ENCODE measurements around the gene PRKCH.

PRKCH gene

DNA sequence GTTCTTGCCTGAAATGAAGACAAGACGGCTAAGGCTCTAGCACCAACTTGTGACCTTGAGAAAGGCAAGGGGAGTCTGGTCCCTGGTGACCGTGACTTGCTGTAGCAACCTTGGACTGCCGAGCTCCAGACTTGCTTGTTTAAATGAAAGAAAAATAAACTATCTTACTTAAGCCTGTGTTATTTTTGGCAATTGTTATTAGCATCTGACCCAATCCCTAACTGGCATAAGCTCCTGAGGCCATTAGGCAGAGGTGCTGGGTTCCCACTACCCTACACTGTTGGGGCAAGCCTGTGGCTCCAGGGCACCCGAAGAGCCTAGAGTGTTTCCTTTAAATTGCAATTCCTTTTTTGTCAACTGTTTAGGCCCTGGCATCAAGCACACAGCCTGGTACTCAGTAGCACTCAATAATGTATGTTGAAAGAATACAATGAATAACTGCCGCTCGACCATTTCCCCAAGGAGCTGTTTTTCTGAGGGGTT, 267.1 kb downstream of the PRKCH start:
- H3K9ac ChIP-seq (ENCODE audit: low read length) = no peak overlapping the region
- no peak overlapping the region for H3K23ac ChIP-seq (ENCODE audit: low read length)
- no peak overlapping the region for H2AK5ac ChIP-seq (ENCODE audit: low read length)
- H3K4me2 ChIP-seq (ENCODE audit: low read length) = no peak overlapping the region
- no peak overlapping the region for H3K4ac ChIP-seq (ENCODE audit: low read depth, low read length)
- H3K27ac ChIP-seq (ENCODE audit: low read depth, low read length) = no peak overlapping the region
- H3K18ac ChIP-seq (ENCODE audit: low read length) = no peak overlapping the region
- DNase-seq = no peak
- H4K8ac ChIP-seq (ENCODE audit: low read depth, low read length) = no peak overlapping the region
- WGBS (ENCODE audit: extremely low coverage, insufficient coverage, low lambda C conversion rate) = no CpG with 5 or more reads among the region's 6 CpGs
- H2BK15ac ChIP-seq (replicated peaks; ENCODE audit: low read depth) = no peak overlapping the region
- H3K56ac ChIP-seq (ENCODE audit: low read length) = no peak overlapping the region
- H3K4me3 ChIP-seq (ENCODE audit: low read length) = no peak overlapping the region
- H2BK5ac ChIP-seq (ENCODE audit: low read length) = no peak overlapping the region
- no peak overlapping the region for H2BK120ac ChIP-seq (ENCODE audit: low read depth, low read length)
- H3K79me2 ChIP-seq (ENCODE audit: control insufficient read depth, insufficient read depth, low read length) = no peaks in the 10 kb centered on the region
- H3K79me1 ChIP-seq (ENCODE audit: low read length) = no peaks in the 10 kb centered on the region
- H3K36me3 ChIP-seq (ENCODE audit: control insufficient read depth, insufficient read depth, low read length) = no peaks in the 10 kb centered on the region
- no peaks in the 10 kb centered on the region for H3K27me3 ChIP-seq (ENCODE audit: insufficient read depth, low read length, poor library complexity)
- peaks cover 2% of the 10 kb centered on the region for H3K4me1 ChIP-seq (ENCODE audit: control insufficient read depth, low read depth, low read length)
- H4K5ac ChIP-seq (ENCODE audit: low read length) = no peak overlapping the region

DNA sequence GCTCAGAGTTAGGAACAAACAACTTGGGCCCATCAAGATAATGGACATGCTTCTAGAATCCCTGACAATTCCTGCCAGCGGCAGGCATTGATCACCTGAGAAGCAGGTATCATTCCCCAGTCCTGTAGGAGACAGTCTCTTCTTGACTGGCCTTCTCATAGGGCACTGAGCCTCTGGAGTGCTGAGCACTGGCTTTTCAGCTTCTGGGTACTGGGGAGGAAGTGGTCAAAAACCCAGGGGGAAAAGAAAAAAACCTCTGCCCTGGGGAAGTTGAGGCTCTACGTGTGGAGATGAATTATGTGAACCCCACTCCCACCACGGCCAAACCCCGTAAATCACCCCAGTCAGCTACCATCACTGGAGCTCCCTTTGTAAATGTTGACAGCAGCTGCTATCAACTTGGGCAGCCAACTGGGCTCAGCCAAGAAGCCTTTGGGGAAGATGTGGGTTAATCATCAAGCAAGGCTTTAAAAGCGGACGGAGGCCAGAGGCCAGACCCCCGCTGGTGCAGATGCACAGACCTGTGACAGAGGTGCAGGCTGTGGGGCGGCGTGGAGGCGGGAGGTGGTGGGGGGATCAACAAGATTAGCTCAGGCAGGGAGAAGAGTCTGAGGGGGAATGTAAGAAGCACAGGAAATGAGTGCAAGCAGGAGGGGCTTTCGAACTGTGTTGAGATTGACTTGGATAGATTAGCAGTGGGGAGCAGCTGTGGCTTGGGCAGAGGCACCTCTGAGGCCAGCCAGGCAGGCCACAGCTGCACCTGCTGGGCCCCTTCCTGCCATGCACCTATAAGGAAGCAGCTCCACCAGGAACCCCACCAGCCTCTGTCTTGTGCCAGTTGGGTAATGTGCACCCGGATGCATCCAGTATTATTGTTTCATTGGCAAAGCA, 268.6 kb downstream of the PRKCH start:
- H3K18ac ChIP-seq (ENCODE audit: low read length) = no peak overlapping the region
- no peaks in the 10 kb centered on the region for H3K79me1 ChIP-seq (ENCODE audit: low read length)
- no peak overlapping the region for H3K9ac ChIP-seq (ENCODE audit: low read length)
- no peak overlapping the region for H2BK15ac ChIP-seq (replicated peaks; ENCODE audit: low read depth)
- H3K4me2 ChIP-seq (ENCODE audit: low read length) = no peak overlapping the region
- H2BK120ac ChIP-seq (ENCODE audit: low read depth, low read length) = no peak overlapping the region
- H3K27ac ChIP-seq (ENCODE audit: low read depth, low read length) = no peak overlapping the region
- no CpG with 5 or more reads among the region's 12 CpGs for WGBS (ENCODE audit: extremely low coverage, insufficient coverage, low lambda C conversion rate)
- H3K27me3 ChIP-seq (ENCODE audit: insufficient read depth, low read length, poor library complexity) = no peaks in the 10 kb centered on the region
- no peaks in the 10 kb centered on the region for H3K79me2 ChIP-seq (ENCODE audit: control insufficient read depth, insufficient read depth, low read length)
- H3K4me1 ChIP-seq (ENCODE audit: control insufficient read depth, low read depth, low read length) = peaks cover 2% of the 10 kb centered on the region
- H3K4ac ChIP-seq (ENCODE audit: low read depth, low read length) = no peak overlapping the region
- no peak overlapping the region for H2BK5ac ChIP-seq (ENCODE audit: low read length)
- H3K4me3 ChIP-seq (ENCODE audit: low read length) = no peak overlapping the region
- DNase-seq = no peak
- H3K36me3 ChIP-seq (ENCODE audit: control insufficient read depth, insufficient read depth, low read length) = no peaks in the 10 kb centered on the region
- no peak overlapping the region for H2AK5ac ChIP-seq (ENCODE audit: low read length)
- H3K23ac ChIP-seq (ENCODE audit: low read length) = no peak overlapping the region
- H3K56ac ChIP-seq (ENCODE audit: low read length) = no peak overlapping the region
- no peak overlapping the region for H4K8ac ChIP-seq (ENCODE audit: low read depth, low read length)
- no peak overlapping the region for H4K5ac ChIP-seq (ENCODE audit: low read length)

DNA sequence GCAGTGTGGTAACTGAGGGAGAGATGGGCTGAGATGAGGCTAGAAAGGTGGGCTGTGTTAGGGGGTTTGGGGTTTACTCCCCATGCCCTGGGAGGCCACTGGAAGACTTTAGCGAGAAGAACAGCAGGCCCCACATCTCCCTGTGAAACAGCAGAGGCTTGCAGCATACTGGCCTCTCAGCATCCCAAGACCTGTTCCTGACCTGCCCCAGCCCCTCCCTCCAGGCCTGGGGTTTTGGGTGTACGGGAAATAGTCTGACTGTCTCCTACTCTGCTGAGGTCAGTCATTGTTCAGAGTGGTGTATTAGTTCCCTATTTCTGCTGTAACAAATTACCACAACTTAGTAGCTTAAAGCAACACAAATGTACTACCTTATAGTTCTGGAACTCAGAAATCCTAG, 270.5 kb downstream of the PRKCH start:
- Histone ChIP-seq H2AK5ac (ENCODE audit: low read length) (no peak overlapping the region), H3K4ac (ENCODE audit: low read depth, low read length) (no peak overlapping the region), H3K79me1 (ENCODE audit: low read length) (no peaks in the 10 kb centered on the region), H3K9ac (ENCODE audit: low read length) (no peak overlapping the region), H2BK15ac (replicated peaks; ENCODE audit: low read depth) (no peak overlapping the region), H3K4me1 (ENCODE audit: control insufficient read depth, low read depth, low read length) (peaks cover 2% of the 10 kb centered on the region), H3K36me3 (ENCODE audit: control insufficient read depth, insufficient read depth, low read length) (no peaks in the 10 kb centered on the region), H2BK120ac (ENCODE audit: low read depth, low read length) (no peak overlapping the region), H3K27ac (ENCODE audit: low read depth, low read length) (no peak overlapping the region), H3K23ac (ENCODE audit: low read length) (no peak overlapping the region), H4K8ac (ENCODE audit: low read depth, low read length) (no peak overlapping the region), H3K56ac (ENCODE audit: low read length) (no peak overlapping the region), H3K79me2 (ENCODE audit: control insufficient read depth, insufficient read depth, low read length) (no peaks in the 10 kb centered on the region), H3K4me3 (ENCODE audit: low read length) (no peak overlapping the region), H3K18ac (ENCODE audit: low read length) (no peak overlapping the region), H4K5ac (ENCODE audit: low read length) (no peak overlapping the region), H2BK5ac (ENCODE audit: low read length) (no peak overlapping the region), H3K27me3 (ENCODE audit: insufficient read depth, low read length, poor library complexity) (no peaks in the 10 kb centered on the region), H3K4me2 (ENCODE audit: low read length) (no peak overlapping the region)
- DNase-seq = no peak
- no CpG with 5 or more reads among the region's 2 CpGs for WGBS (ENCODE audit: extremely low coverage, insufficient coverage, low lambda C conversion rate)

DNA sequence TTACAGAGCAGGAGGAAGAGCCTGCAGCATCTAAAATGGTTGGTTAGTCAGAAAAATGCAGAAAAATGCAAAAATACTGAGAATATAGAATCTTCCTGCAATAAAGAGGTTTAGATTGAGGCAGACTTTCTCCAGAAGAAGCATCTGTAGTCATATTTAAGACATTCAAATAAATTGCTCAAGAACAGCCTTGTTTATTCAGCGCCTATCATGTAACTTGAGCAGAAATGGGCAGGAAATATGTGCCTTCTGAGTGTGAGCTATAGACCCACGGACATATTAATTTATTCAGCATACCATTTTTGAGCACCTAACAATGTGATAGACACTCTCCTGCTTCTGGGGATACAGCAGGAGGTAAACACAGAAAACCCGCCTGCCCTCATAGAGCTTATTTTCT, 272.0 kb downstream of the PRKCH start:
- no CpG with 5 or more reads among the region's 3 CpGs for WGBS (ENCODE audit: extremely low coverage, insufficient coverage, low lambda C conversion rate)
- H2AK5ac ChIP-seq (ENCODE audit: low read length) = no peak overlapping the region
- H3K36me3 ChIP-seq (ENCODE audit: control insufficient read depth, insufficient read depth, low read length) = no peaks in the 10 kb centered on the region
- H3K4me3 ChIP-seq (ENCODE audit: low read length) = no peak overlapping the region
- no peak overlapping the region for H4K8ac ChIP-seq (ENCODE audit: low read depth, low read length)
- H3K56ac ChIP-seq (ENCODE audit: low read length) = no peak overlapping the region
- no peaks in the 10 kb centered on the region for H3K27me3 ChIP-seq (ENCODE audit: insufficient read depth, low read length, poor library complexity)
- H3K79me2 ChIP-seq (ENCODE audit: control insufficient read depth, insufficient read depth, low read length) = no peaks in the 10 kb centered on the region
- no peak overlapping the region for H3K18ac ChIP-seq (ENCODE audit: low read length)
- no peak overlapping the region for H2BK5ac ChIP-seq (ENCODE audit: low read length)
- H4K5ac ChIP-seq (ENCODE audit: low read length) = no peak overlapping the region
- H2BK120ac ChIP-seq (ENCODE audit: low read depth, low read length) = no peak overlapping the region
- no peak overlapping the region for H3K27ac ChIP-seq (ENCODE audit: low read depth, low read length)
- H3K23ac ChIP-seq (ENCODE audit: low read length) = no peak overlapping the region
- DNase-seq = no peak
- no peak overlapping the region for H3K4me2 ChIP-seq (ENCODE audit: low read length)
- H3K4ac ChIP-seq (ENCODE audit: low read depth, low read length) = no peak overlapping the region
- peaks cover 2% of the 10 kb centered on the region for H3K4me1 ChIP-seq (ENCODE audit: control insufficient read depth, low read depth, low read length)
- H2BK15ac ChIP-seq (replicated peaks; ENCODE audit: low read depth) = no peak overlapping the region
- no peak overlapping the region for H3K9ac ChIP-seq (ENCODE audit: low read length)
- no peaks in the 10 kb centered on the region for H3K79me1 ChIP-seq (ENCODE audit: low read length)

DNA sequence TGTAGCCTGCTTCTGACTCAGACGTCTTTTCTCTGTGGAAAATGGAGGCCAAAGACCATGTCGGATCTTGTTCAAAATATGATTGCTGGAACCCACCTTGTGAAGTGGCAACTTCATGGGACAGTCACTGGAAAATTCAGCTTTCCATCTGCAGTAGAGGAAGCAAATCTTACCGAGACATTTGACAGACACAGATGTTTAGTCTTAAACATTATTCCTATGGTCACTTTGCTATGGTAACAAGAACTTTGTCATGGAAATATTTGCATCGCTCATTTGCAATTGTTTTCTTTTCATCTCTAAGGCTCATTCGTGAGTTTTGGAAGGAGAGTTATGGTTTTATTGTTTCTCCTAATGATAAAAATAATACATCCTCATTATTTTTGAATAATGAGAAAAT, 275.6 kb downstream of the PRKCH start:
- no peaks in the 10 kb centered on the region for H3K27me3 ChIP-seq (ENCODE audit: insufficient read depth, low read length, poor library complexity)
- H3K4ac ChIP-seq (ENCODE audit: low read depth, low read length) = no peak overlapping the region
- H3K36me3 ChIP-seq (ENCODE audit: control insufficient read depth, insufficient read depth, low read length) = no peaks in the 10 kb centered on the region
- H2BK5ac ChIP-seq (ENCODE audit: low read length) = no peak overlapping the region
- WGBS (ENCODE audit: extremely low coverage, insufficient coverage, low lambda C conversion rate) = no CpG with 5 or more reads among the region's 5 CpGs
- H4K8ac ChIP-seq (ENCODE audit: low read depth, low read length) = no peak overlapping the region
- H3K23ac ChIP-seq (ENCODE audit: low read length) = no peak overlapping the region
- no peak overlapping the region for H3K4me2 ChIP-seq (ENCODE audit: low read length)
- peaks cover 4% of the 10 kb centered on the region for H3K4me1 ChIP-seq (ENCODE audit: control insufficient read depth, low read depth, low read length)
- no peak overlapping the region for H3K4me3 ChIP-seq (ENCODE audit: low read length)
- DNase-seq = no peak
- no peak overlapping the region for H3K27ac ChIP-seq (ENCODE audit: low read depth, low read length)
- H3K79me2 ChIP-seq (ENCODE audit: control insufficient read depth, insufficient read depth, low read length) = no peaks in the 10 kb centered on the region
- no peaks in the 10 kb centered on the region for H3K79me1 ChIP-seq (ENCODE audit: low read length)
- no peak overlapping the region for H2BK15ac ChIP-seq (replicated peaks; ENCODE audit: low read depth)
- no peak overlapping the region for H4K5ac ChIP-seq (ENCODE audit: low read length)
- no peak overlapping the region for H2AK5ac ChIP-seq (ENCODE audit: low read length)
- H3K9ac ChIP-seq (ENCODE audit: low read length) = no peak overlapping the region
- H3K18ac ChIP-seq (ENCODE audit: low read length) = no peak overlapping the region
- no peak overlapping the region for H2BK120ac ChIP-seq (ENCODE audit: low read depth, low read length)
- H3K56ac ChIP-seq (ENCODE audit: low read length) = no peak overlapping the region
